GM21825 (cell line): ENCODE measurements around the gene HOXD1.

ENCODE experiments used
- ATAC-seq: cut with Tn5 transposase; IDR thresholded peaks from one replicate; pipeline ENCODE4 v1.9.1; 2021; ENCODE audit warnings: mild to moderate bottlenecking, moderate library complexity; ENCODE audit not compliant: unreplicated experiment

The HOXD1 gene

DNA sequence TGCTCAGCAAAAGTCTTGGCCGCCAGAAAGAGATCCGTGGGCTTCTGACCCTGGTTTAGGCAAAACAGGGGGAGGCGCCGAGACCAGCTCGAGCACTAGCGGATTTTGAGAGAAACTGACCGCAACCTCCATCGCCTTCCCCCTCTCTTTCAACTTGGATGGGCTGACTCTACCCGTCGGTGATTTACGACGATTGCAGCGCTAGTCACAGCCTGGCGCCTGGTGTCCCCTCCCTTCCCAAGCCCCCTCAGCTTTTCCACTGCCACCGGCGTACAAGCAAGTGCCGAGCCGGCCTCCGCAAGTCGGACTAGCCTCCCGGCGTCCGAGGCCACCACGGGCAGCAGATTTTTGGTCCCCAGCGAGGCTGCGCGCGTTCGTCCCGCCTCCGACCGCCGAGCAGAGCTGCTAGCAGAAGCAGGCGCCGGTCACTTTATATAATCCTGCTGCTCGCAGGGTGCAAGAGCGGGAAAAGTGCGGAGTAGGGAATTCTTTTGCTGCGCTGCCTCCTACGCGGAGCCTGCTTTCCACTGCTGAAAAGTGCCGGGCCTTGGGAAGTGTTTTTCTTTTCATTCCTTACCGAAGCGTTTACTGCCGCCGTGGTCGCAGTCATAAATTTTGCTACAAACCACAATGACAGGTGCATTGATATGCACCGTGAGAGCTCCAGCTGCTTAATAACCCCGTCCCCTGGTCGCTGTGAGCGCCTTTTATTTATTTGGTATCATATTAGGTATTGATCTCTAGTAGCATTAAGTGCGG, 23.7 kb upstream of the HOXD1 start:
- no peak for ATAC-seq

DNA sequence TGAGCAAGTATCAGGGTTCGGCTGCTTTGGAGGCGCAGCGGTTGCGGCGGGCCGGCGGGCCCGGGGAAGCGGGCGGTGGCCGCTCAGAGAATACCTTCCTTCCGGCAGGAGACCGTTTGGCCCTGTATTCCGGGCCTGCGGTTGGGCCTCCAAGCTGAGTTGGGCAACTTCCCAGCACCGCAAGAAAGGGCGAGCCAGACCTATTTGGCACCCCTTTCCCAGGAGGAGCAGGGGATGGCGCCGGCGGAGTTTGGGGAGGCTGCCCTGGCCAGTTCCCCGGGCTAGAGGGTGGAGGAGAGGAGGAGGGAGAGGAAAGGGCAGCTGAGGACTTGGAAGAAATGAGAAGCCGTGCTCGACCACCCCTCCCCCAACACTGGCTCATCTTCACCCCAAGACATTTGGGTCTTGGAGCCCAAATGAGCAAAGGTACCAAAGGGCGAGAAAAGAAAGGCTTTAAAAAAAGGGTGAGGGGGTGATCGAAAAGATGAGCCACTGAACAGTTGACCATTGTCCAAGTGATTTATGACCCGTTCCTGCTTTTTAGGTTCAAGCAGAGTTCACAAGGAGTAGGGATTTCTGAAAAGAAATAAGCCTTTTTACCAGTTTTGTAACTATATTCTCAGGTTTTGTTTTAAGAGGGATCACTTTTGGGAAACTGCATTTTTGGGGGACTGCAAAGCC, 23.0 kb upstream of the HOXD1 start:
- no peak for ATAC-seq

DNA sequence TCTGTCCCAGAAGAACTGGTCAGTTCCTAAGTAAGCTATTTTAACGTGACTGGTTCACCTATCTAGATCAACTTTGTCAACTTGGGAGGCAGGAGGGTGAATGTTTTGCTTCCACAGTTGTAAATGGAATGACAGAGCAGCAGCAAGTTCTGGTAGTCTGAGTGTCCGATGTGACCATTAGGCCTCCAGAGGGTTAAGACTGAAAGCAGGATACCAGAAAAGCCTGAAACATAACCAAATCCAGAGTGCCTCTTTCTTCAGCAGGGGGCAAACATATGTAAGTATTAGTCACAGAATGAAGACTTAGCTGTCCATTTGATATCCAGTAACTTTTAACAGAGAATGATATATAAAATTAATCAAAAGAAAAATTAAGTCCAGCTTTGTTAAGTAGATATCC, 22.2 kb upstream of the HOXD1 start:
- ATAC-seq = no peak

DNA sequence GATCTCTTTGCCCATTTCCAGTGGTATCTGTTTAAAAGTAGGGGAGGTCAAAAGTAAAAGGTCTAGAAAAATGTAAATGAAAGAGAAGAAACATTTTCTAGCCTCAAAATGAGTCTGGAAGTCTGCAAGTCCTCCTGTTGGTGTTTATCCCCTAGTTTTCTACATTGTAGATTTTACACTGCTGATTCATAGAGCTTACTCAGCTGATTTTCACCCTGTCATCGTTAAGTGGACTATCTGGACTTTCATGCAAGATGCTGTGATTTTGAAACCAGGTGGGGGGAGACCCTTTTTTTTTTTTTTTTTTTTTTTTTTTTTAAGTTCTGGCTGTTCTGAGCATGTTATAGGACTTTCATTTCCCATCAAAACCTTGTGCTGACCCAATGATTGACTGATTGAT, 21.1 kb upstream of the HOXD1 start:
- ATAC-seq = no peak

DNA sequence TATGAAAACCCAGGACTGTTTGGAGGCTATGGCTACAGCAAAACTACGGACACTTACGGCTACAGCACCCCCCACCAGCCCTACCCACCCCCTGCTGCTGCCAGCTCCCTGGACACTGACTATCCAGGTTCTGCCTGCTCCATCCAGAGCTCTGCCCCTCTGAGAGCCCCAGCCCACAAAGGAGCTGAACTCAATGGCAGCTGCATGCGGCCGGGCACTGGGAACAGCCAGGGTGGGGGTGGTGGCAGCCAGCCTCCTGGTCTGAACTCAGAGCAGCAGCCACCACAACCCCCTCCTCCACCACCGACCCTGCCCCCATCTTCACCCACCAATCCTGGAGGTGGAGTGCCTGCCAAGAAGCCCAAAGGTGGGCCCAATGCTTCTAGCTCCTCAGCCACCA, 19.3 kb upstream of the HOXD1 start:
- ATAC-seq = no peak

DNA sequence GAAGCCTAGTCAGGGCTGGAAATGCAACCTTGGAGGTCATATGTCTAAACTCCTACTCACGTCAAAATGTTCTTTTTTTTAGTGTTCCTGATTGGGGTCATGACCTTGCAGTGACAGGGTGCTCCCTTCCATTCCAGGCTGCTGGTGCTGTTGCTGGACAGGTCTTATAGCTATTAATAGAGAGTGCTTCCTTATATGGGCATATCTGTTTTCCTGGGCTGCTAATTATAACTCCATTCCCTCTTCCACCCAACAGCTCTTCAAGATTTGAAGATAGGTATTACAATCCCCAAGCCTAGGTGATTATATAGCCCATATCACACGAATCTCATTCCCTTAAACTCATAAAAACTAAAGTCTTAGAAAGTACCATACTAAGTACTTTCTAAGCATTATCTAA, 18.8 kb upstream of the HOXD1 start:
- no peak for ATAC-seq

DNA sequence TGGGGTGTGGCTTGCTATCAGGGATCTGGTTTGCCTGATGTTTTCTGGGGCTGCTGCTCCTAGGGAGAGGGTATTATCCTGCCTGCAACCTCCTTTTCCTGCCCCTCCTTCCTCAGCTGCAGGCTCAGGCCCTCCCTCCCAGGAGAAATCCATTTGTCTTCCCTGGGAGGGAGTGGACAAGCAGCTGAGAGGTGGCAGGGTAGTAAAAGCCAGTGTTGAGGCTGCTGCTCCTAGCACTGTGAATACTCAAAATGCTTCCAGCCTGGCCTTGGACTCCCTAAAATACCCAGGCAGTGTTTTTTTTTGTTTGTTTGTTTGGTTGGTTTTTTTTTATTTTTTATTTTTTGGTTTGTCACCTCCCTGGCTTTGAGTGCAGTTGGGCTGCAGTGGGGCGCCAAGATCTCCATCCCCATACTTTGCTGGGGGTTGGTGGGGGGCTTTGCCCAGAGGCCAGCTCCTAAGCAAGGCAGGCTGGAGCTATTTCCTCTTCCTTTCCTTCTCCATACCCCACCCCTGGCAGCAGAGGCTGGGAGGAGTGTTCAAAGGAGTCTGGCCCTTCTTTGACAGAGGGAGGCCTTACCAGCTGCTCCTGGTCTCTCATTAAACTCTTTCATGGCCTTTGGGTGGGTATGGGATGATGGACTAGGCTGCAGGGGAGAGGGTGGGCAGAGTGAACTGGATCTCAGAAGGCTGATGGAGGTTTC, 17.7 kb upstream of the HOXD1 start:
- no peak for ATAC-seq

DNA sequence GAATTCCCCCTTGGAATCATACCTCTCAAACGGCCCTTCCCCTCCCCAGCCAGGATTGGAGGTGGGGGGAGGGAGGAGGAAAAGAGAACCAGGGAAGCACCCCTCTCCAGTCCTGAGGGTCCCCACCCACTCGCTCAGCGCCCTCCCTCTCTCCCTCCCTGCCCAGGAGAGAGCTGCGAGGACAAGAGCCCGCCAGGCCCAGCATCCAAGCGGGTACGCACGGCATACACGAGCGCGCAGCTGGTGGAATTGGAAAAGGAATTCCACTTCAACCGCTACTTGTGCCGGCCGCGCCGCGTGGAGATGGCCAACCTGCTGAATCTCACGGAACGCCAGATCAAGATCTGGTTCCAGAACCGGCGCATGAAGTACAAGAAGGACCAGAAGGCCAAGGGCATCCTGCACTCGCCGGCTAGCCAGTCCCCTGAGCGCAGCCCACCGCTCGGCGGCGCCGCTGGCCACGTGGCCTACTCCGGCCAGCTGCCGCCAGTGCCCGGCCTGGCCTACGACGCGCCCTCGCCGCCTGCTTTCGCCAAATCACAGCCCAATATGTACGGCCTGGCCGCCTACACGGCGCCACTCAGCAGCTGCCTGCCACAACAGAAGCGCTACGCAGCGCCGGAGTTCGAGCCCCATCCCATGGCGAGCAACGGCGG, 17.0 kb upstream of the HOXD1 start:
- no peak for ATAC-seq

DNA sequence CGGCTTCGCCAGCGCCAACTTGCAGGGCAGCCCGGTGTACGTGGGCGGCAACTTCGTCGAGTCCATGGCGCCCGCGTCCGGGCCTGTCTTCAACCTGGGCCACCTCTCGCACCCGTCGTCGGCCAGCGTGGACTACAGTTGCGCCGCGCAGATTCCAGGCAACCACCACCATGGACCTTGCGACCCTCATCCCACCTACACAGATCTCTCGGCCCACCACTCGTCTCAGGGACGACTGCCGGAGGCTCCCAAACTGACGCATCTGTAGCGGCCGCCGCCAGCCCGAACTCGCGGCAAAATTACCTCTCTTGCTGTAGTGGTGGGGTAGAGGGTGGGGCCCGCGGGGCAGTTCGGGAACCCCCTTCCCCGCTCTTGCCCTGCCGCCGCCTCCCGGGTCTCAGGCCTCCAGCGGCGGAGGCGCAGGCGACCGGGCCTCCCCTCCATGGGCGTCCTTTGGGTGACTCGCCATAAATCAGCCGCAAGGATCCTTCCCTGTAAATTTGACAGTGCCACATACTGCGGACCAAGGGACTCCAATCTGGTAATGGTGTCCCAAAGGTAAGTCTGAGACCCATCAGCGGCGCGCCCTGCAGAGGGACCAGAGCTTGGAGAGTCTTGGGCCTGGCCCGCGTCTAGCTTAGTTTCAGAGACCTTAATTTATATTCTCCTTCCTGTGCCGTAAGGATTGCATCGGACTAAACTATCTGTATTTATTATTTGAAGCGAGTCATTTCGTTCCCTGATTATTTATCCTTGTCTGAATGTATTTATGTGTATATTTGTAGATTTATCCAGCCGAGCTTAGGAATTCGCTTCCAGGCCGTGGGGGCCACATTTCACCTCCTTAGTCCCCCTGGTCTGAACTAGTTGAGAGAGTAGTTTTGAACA, 16.2 kb upstream of the HOXD1 start:
- ATAC-seq = no peak

DNA sequence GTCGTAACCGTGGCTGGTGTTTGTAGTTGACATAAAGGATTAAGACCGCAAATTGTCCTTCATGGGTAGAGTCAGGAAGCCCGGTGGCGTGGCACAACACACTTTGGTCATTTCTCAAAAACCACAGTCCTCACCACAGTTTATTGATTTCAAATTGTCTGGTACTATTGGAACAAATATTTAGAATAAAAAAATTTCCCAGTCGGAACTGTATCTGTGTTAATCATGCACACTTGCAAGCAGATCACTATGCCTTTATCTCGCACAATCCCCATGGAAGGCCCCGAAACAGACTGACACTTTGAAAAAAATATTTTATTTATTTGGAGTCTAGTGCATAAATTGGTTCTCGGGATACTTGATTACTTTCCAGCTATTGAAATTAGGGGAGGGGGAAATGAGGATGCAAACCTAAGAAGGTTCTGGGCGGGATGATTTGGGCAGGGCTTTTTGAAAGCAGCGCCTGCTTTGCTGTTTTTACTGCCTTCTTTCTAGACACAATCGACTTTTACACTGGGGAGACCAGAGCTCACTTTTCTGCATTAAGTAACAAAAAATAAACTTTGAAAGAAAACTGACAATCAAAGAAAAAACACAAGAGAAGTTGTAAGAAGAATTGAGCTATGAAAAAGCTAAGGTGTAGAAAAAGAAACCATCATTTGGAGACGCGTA, 15.4 kb upstream of the HOXD1 start:
- no peak for ATAC-seq

DNA sequence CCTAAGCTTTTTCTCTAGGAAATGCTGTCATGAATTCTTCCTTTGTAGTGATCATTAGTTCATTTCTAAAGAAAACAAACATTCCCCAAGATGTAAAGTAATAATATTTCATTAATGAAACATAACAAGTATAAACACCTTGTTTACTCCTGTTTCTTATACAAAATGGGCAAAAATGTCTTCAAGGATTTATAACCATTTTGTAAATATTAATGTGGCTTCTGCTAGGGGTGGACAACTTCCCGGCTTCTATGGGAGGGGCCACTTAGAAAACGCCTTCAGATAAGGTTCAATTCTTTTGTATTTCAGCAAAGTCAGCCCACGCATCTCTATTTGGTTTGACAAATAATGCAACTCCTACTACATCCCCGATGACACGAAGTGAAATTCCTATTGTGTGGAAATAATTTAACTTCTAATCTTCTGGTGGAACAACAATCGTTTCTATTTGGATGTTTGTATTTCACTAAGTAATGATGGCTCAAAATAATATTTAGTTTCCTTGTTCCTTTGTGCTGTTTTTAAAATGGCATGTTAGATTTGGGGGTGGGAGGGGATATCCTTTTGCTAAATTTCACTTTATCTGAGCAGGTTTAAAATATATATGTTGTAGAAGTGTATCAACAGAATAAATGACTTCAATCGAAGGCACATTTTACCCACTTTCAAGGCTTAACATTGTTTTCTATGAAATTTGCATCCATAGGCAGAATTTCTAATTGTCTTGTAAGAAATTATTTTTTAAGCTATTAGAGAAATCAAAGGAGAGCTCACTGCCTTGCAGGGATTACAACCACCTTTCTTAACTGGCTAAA, 14.7 kb upstream of the HOXD1 start:
- no peak for ATAC-seq

DNA sequence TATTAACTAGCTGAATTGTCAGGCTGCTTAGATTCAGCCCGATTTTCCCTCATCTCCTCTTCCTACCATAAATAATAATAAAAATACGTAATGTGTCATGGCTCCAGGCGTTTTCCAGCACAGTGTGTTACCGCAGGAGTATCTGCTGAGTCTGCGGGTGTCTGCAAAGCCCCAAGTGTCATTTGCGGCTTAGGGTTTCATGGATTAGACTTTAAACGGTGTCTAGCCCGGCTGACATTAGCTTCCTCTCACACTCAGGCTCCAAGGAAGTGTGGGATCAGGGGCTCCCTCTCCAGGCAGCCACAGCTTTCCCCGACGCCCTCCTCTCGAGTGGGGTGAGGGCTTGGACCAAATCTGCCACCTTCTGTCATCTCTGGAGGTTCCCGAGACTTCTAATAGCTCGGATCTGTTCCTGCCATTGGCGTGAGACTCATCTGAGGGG, 14.1 kb upstream of the HOXD1 start:
- ATAC-seq = no peak

DNA sequence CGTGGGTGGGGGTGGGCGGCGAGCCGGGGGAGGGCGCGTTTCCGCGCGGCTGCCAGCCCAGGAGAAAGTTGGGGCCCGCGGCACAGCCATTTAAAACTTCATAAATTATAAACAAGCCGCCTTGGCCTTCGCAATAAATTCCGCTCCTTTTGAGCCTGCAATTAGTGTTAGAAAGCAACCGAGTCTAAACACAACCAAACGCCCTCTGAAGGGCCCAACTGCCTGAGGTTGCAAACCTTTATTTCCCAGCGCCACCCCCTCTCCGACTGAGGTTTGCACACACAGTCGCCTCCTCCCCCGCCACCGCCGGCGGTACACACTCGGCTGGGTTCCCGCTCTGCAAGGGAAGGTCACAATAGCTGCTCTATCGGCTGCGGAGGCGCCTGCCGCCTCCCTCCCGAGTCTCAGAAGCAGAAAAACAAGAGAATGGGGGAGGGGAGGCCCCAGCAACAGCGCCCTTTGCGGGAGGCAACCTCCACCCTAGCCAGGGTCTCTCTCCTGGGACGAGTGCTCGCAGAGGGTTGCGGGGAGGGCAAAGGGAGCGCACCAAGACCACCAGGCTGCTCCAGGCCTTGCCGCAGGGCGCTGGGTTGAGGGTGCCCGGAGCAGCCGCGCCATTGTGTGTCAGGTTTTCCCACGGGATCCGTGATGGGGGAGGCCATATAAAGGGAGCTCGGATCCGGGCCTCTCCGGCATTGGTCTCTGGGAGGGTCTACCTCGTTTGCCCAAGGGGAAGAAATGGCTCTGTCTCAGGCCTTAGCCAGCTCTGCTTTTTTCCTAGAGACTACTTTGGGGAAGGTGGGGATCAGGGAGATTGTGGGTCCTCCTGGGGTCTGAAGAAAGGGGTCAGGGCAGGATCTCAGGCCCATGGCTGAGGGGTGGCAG, 13.4 kb upstream of the HOXD1 start:
- ATAC-seq = no peak

DNA sequence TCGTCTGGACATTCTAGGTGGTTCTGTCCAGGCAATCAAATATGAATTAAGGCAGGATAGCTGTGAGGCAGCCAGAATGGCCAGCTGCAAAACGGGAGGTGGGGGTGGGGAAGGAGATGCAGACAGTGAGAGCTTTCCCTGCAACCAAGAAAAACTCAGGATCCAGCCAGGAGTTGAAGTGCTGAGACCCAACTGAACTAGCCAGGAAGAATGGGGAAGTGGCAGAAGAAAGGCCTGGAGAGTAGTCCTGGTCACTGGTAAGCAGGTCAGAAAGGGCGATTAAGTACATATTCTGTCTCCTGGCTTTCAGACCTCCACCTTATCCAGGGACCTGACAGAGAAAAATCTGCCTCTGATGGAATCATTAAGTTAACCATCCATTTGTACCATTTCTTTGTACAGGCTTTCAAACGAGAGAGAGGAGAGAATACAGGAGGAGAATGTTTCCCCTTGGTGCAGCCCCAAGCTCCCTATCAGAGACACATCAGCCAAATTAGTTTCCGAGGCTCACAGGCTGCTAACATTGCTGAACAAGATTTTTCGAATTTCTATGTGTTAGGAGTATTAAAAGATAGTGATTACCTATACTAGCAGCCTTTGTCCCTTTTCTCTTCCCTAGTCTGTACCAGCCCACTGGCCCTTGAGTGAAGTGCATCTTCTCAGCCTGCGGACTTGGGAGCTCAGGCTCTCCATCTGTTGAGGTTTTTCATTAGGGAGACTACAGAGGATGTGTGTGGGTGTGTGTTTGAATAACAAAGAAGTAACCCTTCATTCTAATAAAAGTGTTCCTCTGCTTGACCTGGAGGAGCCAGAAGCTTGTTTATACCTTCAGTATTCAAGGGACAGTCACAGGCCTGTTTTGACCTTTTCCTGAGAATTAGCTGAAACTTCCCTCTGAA, 12.5 kb upstream of the HOXD1 start:
- no peak for ATAC-seq

DNA sequence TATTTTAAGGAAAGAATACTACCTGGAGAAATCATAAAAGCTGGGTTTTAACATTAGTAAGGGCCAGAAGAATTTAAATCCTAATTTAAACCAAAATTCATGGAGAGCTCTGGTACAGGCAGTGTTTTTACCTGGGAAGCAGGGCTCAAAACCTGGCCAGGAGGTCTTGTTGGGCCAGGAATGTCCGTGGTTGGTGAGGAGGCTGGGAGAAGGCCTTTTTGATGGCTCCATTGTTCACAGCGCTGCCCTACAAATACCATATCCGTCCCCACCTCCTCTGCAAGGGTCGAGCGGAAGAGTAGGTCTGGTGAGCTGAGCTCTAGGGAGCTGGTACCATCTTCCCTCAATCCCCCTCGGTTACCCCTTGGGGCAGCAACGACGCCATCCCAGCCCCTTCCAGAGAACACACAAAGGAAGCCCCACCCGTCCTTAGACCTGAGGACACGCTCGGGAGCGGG, 10.9 kb upstream of the HOXD1 start:
- ATAC-seq = no peak

DNA sequence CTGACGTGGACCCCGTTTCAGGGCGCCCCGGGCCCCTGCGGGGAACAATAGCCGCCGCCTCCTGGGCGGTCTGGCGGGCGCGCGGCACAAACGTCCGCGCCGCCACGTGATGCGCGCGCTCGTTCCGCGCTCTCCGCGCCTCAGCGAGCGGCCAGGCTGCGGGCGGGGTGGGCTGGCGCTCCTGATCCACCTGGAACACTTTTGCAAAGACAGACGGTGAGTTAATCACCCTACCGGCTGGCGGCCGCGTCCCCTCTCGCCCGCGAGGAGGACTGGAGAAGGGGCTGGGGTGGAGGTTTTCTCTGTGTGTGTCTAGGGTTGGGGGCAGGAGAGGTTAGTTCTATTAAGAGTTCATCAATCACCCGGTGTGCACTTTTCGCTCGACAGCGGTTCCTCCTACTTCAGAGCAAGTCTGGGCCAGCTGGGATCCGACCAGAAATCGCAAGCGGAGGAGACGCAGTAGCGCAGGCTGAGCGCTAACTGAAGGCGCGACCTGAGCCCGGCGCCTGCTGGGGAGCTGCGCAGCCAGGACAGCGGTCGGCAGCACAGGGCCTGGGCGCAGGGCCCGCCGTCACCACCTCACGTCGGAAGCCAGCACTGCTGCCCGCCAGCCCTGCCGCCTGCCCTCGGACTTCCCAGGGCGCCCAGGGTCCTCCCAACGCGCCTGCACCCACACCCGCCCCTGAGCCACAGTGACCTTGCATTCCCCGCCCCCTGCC, 10.3 kb upstream of the HOXD1 start:
- ATAC-seq = no peak
